ENCODE data around the gene KCNG4.

Gene KCNG4, protein sequence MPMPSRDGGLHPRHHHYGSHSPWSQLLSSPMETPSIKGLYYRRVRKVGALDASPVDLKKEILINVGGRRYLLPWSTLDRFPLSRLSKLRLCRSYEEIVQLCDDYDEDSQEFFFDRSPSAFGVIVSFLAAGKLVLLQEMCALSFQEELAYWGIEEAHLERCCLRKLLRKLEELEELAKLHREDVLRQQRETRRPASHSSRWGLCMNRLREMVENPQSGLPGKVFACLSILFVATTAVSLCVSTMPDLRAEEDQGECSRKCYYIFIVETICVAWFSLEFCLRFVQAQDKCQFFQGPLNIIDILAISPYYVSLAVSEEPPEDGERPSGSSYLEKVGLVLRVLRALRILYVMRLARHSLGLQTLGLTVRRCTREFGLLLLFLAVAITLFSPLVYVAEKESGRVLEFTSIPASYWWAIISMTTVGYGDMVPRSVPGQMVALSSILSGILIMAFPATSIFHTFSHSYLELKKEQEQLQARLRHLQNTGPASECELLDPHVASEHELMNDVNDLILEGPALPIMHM

DNA sequence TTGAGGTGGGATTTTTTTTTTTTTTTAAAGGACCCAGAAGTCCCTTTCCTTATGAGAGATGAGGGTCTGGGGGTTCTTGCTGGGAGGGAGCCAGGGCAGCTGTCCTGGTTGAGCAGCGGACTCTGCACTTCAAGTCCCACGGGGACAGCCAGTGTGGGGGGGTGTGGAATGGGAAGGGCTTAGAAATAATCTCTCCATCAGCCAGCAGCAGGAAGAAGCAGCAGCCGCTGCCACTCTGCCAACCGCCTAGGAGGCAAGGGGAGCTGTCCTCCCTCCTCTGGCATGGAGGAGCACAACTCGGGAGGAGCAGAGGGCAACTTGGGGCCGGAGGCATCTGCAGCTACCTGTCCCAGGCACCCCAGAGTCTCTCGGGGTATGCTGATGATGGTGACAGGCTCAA lies at the start of gene KCNG4:
Gene KCNG4 (minus strand): TSS at position 104 of the 400 bp plus-strand sequence. CDS start 2,527 bp downstream, outside the sequence.
- no peak for DNase-seq

- DNase-seq = no peak
These were observed 49.1 kb upstream of the KCNG4 start for GRCh38 chr16:84288902-84289301.

- no peak for DNase-seq
These were observed 46.9 kb upstream of the KCNG4 start for GRCh38 chr16:84286578-84287240.

DNA sequence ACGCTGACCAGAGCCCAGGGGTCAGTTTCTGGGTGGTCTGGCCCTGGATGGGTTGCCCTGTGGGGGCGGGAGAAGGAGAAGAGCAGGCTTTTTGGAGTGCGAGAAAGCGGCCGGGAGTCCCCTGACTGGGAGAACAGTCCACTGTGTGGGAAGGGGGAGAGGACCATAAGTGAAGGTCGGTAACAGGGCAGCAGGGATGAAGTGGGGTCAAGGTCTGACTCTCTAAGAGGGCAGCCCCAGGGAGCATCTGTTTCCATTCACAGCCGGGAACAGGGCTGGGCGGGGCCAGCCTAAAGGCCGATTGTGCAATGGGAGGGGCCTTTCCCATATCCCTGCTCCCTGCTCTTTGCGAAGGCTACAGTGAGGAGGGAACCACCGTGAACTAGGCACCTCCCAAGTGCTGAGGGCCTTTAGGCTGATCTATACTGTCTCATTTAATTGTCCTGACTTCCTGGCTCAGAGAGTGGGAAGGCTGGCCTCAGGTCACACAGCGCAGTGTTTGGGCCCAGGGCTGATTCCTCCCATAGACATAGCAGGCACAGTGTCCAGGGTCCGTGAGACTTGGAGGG lies 44.4 kb upstream of the KCNG4 start:
- DNase-seq = peak; percentile 38

DNA sequence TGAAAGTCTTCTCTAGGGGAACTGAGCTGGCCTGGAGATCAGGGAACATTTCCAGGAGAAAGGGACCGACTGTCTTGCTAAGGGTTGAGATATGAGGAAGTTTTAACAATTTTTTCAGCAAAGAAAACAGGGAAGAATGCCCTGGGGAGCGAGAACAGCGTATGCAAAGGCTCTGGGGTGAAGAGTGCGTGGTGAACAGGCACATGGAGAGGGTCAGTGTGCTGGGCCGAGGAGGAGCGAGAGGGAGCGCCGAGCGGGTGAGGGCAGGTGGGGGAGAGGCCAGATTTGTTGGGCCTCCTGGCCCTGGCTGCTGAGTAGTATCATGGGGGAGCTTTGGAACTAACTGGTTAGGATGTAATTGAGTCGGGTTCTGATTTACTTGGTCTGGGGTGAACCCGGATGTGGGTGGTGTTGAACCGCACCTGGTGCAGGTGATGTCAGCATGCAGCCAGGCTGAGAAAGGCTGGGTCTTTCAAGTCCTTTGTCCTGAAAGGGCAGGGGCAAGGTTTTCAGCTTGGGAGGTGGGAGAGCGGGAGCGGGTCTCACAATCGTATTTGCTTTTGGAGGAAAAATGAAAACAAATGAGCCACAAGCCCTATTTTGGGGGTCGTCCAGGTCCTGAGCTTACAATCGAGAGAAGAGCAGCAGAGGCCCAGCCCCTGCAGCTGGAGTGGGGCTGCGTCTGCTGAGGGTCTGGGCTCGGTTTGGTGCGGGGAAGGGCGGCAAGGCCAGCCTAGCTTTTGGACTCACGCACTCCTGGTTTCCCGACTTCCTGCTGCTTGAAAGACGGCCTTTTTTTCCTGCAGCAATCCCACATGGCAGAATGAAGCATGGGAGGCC lies 43.7 kb upstream of the KCNG4 start:
- DNase-seq = no peak

DNA sequence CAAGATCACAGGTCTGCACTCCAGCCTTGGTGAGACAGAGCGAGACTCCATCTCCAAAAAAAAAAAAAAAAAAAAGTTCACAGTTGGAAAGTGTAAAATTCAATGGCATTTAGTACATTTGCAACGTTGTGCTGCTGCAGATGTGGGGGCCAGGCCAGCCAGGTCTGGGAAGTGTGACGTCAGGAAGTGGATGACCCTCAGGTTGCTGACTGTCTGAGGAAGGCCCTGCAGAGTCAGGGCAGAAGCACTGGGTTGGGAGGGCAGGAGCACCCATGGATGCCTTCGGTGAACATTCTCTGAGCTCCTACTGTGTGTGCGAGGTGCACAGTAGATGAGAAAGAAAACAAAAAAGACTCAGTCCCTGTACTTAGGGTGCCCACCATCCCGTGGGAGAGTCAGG lies 42.7 kb upstream of the KCNG4 start:
- DNase-seq = no peak

DNA sequence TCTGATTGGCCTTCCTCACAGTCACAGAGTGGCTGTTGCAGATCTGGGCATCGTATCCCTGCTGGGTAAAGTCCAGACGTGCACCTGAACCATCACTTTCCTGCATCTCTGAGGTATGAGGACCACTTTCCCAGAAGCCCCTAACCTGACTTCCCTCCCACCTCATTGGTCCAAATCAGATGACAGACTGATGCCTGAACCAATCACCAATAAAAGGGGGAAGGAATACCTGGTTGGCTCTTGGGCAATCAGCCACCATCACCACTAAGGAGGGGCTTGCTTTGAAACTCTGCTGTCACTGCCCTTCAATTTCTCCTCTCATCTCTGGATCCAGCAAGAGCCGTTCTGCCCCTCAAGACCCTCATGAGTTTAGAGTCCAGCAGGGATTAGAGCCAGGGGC lies 41.3 kb upstream of the KCNG4 start:
- DNase-seq = no peak

DNA sequence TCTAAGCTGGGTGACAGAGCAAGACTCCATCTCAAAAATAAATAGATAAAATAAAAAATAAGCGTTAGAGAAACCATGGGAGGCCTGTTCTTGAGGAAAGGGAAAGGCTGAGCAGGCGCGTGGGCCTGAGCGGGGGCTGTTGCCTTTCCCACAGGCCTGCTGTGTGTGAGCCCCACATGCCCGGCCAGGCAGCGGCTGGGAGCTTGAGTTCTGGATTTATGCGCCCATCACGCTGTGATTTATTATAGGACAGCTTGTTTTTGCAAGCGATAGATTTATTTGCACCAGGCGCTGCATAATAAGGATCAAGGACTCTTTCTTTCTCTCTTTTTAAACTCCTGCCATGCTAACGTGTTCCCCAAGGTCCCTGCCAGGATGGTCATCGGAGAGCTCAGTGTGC lies 40.1 kb upstream of the KCNG4 start:
- no peak for DNase-seq

GRCh38 chr16:84278968-84279367 lies 39.2 kb upstream of the KCNG4 start:
- no peak for DNase-seq

GRCh38 chr16:84278333-84278732 lies 38.5 kb upstream of the KCNG4 start:
- DNase-seq = no peak

DNA sequence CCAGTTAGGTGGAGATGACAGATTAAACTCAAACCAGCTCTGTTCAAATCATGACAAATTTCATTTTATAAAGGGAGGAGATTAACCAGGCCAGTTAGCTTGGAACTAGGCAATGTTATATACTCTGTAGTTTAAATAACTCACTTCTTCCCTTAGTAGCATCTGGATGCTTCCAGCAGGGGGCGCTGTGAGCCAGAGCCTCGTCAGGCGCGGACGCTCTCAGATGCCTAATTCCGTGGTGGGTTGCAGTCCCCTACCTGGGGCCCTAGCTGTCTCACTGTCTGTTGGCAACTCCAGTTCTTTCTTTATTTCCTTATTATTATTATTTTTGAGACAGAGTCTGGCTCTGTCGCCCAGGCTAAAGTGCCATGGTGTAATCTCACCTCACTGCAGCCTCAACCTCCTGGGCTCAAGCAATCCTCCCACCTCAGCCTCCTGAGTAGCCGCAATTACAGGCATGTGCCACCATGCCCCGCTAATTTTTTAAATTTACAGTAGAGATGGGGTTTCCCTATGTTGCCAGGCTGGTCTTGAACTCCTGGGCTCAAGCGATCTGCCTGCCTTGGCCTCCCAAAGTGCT lies 37.5 kb upstream of the KCNG4 start:
- DNase-seq = peak; percentile 44

- no peak for DNase-seq
These were observed 35.9 kb upstream of the KCNG4 start for GRCh38 chr16:84275585-84276151.

GRCh38 chr16:84274515-84274914 lies 34.7 kb upstream of the KCNG4 start:
- no peak for DNase-seq

GRCh38 chr16:84272740-84273320 lies 33.0 kb upstream of the KCNG4 start:
- DNase-seq = no peak

- no peak for DNase-seq
These were observed 32.1 kb upstream of the KCNG4 start for GRCh38 chr16:84271866-84272265.

- no peak for DNase-seq
These were observed 31.2 kb upstream of the KCNG4 start for GRCh38 chr16:84271037-84271436.

DNA sequence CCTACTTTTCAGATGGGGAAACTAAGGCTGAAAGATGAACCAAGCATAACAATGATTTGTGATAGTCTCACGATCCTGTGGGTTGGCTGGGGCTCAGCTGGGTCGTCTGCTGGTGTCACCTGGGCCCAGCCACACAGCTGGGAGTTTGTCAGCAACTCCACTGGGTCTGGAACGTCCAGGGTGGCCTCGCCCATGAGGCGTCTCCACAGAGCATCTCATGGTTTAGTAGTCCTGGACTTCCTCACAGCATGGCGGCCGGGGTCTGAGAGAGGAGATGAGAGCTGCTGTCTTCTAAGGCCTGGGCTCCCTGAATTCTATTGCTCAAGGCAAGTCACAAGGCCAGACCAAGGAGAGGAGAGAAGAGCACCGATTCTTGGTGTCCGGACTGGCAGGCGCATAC lies 30.7 kb upstream of the KCNG4 start:
- DNase-seq = no peak

DNA sequence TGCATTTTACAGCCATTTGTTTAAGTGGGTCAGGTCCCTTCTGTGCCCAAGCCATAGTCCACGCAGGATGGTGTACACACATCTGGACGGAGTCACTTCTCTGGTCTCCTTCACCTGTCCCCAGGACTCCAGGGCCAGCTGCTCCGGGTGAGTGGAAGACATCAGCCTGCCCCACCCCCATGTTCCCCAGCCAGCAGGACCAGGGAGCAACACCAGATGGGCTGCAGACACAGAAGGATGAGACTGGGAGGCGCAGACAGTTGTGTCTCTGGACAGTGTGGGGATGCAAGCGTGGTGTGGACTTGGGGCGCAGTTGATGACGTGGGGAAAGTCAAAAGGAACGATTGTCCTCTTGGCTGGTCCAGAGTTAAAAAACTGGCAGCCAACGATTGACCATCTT lies 30.3 kb upstream of the KCNG4 start:
- DNase-seq = no peak

GRCh38 chr16:84268291-84269040 lies 28.7 kb upstream of the KCNG4 start:
- no peak for DNase-seq

DNA sequence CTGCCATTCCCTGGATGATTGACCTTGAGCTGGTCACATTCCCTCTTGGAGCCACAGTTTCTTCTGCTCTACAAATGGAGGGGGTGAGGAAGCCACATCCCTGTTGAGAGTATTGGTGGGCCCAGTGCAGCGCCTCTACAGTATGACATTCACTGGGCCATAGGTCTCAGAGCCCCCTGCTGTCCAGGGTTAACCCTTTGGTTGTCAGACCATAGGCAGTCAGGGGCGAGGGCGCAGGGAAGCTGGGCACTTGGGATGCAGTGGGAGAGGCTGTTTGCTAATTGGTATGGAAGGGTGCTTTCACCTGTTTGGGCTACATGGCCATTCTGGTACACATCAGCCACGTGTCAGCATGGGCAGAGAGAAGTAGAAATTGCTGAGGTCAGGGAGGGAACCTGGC lies 27.6 kb upstream of the KCNG4 start:
- no peak for DNase-seq

- DNase-seq = peak; percentile 8
These were observed 26.6 kb upstream of the KCNG4 start for GRCh38 chr16:84266451-84266850.

Measured in HCEC 1CT (cell line).